Peyer's patch (tissue), 4 donors: Measurements from ENCODE around the gene RSPRY1. TPM values are rescaled to one million over a fixed set of nuclear protein-coding genes. Genes with fewer than 3 reads are reported as not detected.

ENCODE experiments used
- DNase-seq, 3 donors: peaks; one replicate each; pipeline ENCODE4 v3.0.0-alpha.2; 2017 to 2019
- H3K27ac ChIP-seq, 4 donors: fragments of 200-600 bp; sonication (generic); one replicate each; pipeline ENCODE4 v1.5.1; 2016 to 2019
- H3K27me3 ChIP-seq, 2 donors: fragments of 200-600 bp; sonication (generic); one replicate each; pipeline ENCODE4 v1.5.1; 2019
- H3K36me3 ChIP-seq, 3 donors: fragments of 200-600 bp; sonication (generic); one replicate each; pipeline ENCODE4 v1.5.1; 2016 to 2019
- H3K4me1 ChIP-seq, 4 donors: fragments of 200-600 bp; sonication (generic); one replicate each; pipeline ENCODE4 v1.5.1; 2016 to 2019
- H3K4me3 ChIP-seq, 4 donors: fragments of 200-600 bp; sonication (generic); 1 replicate in 3 of 4; 2 replicates in 1 of 4; pipeline ENCODE4 v1.5.1; 2016 to 2019; ENCODE audit warnings: mild to moderate bottlenecking in 1 of 4
- H3K9me3 ChIP-seq, 4 donors: fragments of 200-600 bp; sonication (generic); one replicate each; pipeline ENCODE4 v1.5.1; 2016 to 2019; ENCODE audit warnings: mild to moderate bottlenecking in 1 of 4
- CTCF ChIP-seq, 6 experiments: fragments of 450-650 bp in 4 of 6; fragments of 200-600 bp in 2 of 6; sonication (generic) in 1 of 6; IDR thresholded peaks; one replicate each; pipeline ENCODE4 v1.5.1; 2017 to 2019; ENCODE audit warnings: antibody characterized with exemption in 6 of 6, mild to moderate bottlenecking in 3 of 6, moderate library complexity in 1 of 6
- POLR2A ChIP-seq, 2 donors: fragments of 450-650 bp; IDR thresholded peaks; one replicate each; pipeline ENCODE4 v1.5.1; 2017; ENCODE audit warnings: antibody characterized with exemption in 2 of 2, mild to moderate bottlenecking in 2 of 2, moderate library complexity in 2 of 2
- total RNA-seq, 4 donors: library from RNA; depleted of rRNA; stranded (reverse); fragments of >200 nt; gene quantifications; one replicate each; pipeline ENCODE4 v1.1.0, GENCODE V29; 2016

RSPRY1 gene
- total RNA-seq, 4 donors from 2014 or later = 49.0 to 84.7 (median 65.1) TPM

DNA sequence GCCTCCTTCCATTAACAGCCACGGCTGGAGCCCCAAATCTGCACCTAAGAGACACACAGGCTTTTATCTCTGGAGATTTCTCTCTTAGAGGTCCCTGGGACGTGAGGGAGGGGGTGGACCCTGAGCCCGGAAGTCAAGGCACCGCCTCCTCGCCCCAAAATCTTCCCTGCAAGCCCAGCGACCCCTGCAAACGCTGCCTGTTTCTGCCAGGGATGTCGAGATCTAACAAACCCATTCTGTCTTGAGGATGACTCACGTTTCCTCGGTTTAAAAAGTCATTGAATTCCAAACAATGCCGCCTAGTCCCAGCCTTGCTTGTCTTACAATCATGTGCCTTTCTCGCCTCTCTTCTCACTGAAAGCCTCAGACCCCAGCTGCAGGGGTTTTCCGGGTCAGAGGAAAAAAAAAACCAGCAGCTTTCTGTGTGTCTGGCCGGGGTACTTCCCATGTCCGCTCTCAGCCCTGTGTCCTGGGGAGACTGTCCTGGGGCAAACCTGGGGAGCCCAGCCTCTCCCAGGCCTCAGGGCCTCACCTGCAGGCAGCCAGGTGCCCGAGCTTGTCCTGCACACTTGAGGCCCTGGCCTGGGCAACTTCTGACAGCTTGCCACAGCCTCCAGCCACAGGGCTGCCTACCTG is 74.3 kb downstream of the RSPRY1 start:
- DNase-seq = peak in 1 of 3 donors; percentile 44

GRCh38 chr16:57261806-57262205 is 75.7 kb downstream of the RSPRY1 start:
- no peaks in the 10 kb centered on the region for H3K9me3 ChIP-seq
- peak in 1 of 3 donors; percentile 29 for DNase-seq
- H3K4me3 ChIP-seq = no peak overlapping the region
- no peak overlapping the region for H3K27ac ChIP-seq
- H3K36me3 ChIP-seq = peaks cover 0 to 19% (median 0%) of the 10 kb centered on the region in 3 donors
- no peak for TF ChIP-seq POLR2A (IDR thresholded peaks at IDR 0.05)
- no peak for TF ChIP-seq CTCF (IDR thresholded peaks at IDR 0.05)
- no peaks in the 10 kb centered on the region for H3K27me3 ChIP-seq
- H3K4me1 ChIP-seq = peaks cover 0 to 16% (median 5%) of the 10 kb centered on the region in 4 donors

More for the DNA sequence above, 74.3 kb downstream of the RSPRY1 start:
- no peak for TF ChIP-seq POLR2A (IDR thresholded peaks at IDR 0.05)
- no peak for TF ChIP-seq CTCF (IDR thresholded peaks at IDR 0.05)
- H3K9me3 ChIP-seq = no peaks in the 10 kb centered on the region
- H3K4me1 ChIP-seq = peaks cover 0 to 4% (median 2%) of the 10 kb centered on the region in 4 donors
- peak overlapping the region in 2 of 4 donors; percentile 35 to 38 for H3K27ac ChIP-seq
- H3K27me3 ChIP-seq = no peaks in the 10 kb centered on the region
- H3K4me3 ChIP-seq = no peak overlapping the region
- peaks cover 0 to 33% (median 0%) of the 10 kb centered on the region in 3 donors for H3K36me3 ChIP-seq

DNA sequence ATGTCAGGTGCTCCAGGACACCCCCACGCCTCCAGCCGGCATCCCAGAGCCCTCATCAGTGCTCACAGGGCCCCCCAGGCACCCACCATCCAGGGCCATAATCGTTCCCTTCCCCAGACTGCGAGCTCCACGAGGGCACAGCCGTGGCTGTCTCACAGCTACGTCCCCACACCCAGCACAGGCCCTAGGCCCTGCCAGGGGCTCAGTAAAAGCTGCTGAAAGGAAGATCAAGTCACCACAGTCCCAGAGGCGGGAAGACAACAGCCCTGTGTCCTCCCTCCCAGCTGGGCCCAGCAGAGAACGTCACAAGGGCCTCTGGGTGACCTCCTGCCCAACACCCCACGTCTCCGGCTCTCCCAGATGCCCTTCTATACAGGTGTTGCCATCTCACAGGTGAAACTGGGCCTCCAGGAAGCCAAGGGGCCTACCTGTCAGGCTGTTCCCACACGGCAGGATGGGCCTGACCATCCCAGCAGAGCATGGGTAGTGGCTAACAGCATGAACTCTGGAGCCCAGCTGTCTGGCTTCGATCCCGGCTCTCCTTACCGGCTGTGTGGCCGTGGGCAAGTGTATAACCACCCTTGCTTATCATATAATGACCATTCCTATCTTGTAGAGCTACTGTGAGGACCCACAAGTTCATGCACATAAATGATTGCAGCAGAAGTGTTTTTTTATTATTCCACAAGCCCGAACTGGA is 76.9 kb downstream of the RSPRY1 start:
- Histone ChIP-seq H3K27me3 (no peaks in the 10 kb centered on the region), H3K27ac (no peak overlapping the region), H3K4me3 (no peak overlapping the region), H3K36me3 (peaks cover 0 to 10% (median 0%) of the 10 kb centered on the region in 3 donors), H3K9me3 (no peaks in the 10 kb centered on the region), H3K4me1 (peaks cover 0 to 28% (median 8%) of the 10 kb centered on the region in 4 donors)
- TF ChIP-seq CTCF (IDR thresholded peaks at IDR 0.05) (no peak), POLR2A (IDR thresholded peaks at IDR 0.05) (no peak)
- DNase-seq = peak in 1 of 3 donors; percentile 44

GRCh38 chr16:57263541-57264351 is 77.6 kb downstream of the RSPRY1 start:
- Histone ChIP-seq H3K9me3 (no peaks in the 10 kb centered on the region), H3K4me1 (peaks cover 0 to 35% (median 11%) of the 10 kb centered on the region in 4 donors), H3K27ac (peak overlapping the region in 1 of 4 donors; percentile 96), H3K4me3 (no peak overlapping the region), H3K36me3 (peaks cover 0 to 3% (median 0%) of the 10 kb centered on the region in 3 donors), H3K27me3 (no peaks in the 10 kb centered on the region)
- peak in 2 of 3 donors; percentile 37 to 40 for DNase-seq
- no peak for TF ChIP-seq CTCF (IDR thresholded peaks at IDR 0.05)
- TF ChIP-seq POLR2A (IDR thresholded peaks at IDR 0.05) = no peak

GRCh38 chr16:57264381-57264780 is 78.3 kb downstream of the RSPRY1 start:
- Histone ChIP-seq H3K9me3 (no peaks in the 10 kb centered on the region), H3K27ac (peak overlapping the region in 3 of 4 donors; percentile 74 to 96 (median 93)), H3K27me3 (no peaks in the 10 kb centered on the region), H3K4me1 (peaks cover 0 to 35% (median 11%) of the 10 kb centered on the region in 4 donors), H3K4me3 (no peak overlapping the region), H3K36me3 (peaks cover 0 to 3% (median 0%) of the 10 kb centered on the region in 3 donors)
- TF ChIP-seq POLR2A (IDR thresholded peaks at IDR 0.05) (no peak), CTCF (IDR thresholded peaks at IDR 0.05) (no peak)
- peak in 2 of 3 donors; percentile 29 to 44 for DNase-seq
